ENCODE results near the gene CA9.

DNA sequence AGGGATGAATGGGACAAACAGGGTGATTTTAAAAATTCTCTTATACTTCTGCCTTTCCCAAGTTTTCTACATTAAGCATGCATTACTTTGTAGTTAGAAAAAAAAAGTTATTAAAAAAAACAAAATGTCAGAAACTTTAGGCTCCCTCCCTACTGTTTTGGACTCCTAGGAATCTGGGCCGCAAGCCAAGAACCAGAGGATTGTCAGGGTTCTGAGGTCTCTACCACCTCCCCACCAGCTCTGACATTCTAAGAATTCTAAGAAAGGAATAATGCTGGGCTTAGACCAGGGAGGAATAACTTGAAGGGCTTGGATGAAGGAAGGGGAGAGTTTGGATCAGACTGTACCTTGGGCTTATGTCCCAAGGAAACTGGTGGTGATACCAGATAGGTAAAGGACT, 7.7 kb upstream of the CA9 start:
- TF ChIP-seq, protein P1, sequence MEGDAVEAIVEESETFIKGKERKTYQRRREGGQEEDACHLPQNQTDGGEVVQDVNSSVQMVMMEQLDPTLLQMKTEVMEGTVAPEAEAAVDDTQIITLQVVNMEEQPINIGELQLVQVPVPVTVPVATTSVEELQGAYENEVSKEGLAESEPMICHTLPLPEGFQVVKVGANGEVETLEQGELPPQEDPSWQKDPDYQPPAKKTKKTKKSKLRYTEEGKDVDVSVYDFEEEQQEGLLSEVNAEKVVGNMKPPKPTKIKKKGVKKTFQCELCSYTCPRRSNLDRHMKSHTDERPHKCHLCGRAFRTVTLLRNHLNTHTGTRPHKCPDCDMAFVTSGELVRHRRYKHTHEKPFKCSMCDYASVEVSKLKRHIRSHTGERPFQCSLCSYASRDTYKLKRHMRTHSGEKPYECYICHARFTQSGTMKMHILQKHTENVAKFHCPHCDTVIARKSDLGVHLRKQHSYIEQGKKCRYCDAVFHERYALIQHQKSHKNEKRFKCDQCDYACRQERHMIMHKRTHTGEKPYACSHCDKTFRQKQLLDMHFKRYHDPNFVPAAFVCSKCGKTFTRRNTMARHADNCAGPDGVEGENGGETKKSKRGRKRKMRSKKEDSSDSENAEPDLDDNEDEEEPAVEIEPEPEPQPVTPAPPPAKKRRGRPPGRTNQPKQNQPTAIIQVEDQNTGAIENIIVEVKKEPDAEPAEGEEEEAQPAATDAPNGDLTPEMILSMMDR (conservative IDR thresholded peaks at IDR 0.05; ENCODE audit: low read depth in 2 of 2), result no peak
- TF ChIP-seq, protein P2, sequence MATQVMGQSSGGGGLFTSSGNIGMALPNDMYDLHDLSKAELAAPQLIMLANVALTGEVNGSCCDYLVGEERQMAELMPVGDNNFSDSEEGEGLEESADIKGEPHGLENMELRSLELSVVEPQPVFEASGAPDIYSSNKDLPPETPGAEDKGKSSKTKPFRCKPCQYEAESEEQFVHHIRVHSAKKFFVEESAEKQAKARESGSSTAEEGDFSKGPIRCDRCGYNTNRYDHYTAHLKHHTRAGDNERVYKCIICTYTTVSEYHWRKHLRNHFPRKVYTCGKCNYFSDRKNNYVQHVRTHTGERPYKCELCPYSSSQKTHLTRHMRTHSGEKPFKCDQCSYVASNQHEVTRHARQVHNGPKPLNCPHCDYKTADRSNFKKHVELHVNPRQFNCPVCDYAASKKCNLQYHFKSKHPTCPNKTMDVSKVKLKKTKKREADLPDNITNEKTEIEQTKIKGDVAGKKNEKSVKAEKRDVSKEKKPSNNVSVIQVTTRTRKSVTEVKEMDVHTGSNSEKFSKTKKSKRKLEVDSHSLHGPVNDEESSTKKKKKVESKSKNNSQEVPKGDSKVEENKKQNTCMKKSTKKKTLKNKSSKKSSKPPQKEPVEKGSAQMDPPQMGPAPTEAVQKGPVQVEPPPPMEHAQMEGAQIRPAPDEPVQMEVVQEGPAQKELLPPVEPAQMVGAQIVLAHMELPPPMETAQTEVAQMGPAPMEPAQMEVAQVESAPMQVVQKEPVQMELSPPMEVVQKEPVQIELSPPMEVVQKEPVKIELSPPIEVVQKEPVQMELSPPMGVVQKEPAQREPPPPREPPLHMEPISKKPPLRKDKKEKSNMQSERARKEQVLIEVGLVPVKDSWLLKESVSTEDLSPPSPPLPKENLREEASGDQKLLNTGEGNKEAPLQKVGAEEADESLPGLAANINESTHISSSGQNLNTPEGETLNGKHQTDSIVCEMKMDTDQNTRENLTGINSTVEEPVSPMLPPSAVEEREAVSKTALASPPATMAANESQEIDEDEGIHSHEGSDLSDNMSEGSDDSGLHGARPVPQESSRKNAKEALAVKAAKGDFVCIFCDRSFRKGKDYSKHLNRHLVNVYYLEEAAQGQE (IDR thresholded peaks at IDR 0.05; ENCODE audit: unreplicated experiment), result no peak
- TF ChIP-seq EZH2 (IDR thresholded peaks at IDR 0.05; ENCODE audit: low read depth, unreplicated experiment) (no peak), JUNB (IDR thresholded peaks at IDR 0.05; ENCODE audit: unreplicated experiment) (no peak), CREB1 (CRISPR knock-in tag; IDR thresholded peaks at IDR 0.05; ENCODE audit: low read depth) (no peak), STAT1 (IDR thresholded peaks at IDR 0.05; ENCODE audit: unreplicated experiment) (no peak)
